ENCODE data around the gene WWC2. TPM values are rescaled to one million over a fixed set of nuclear protein-coding genes. Genes with fewer than 3 reads are reported as not detected.
"Not testable (repeated sequence)": the region's sequence is repeated elsewhere in the genome, so short reads cannot be mapped to it uniquely, and the experiment has no call there.

Gene WWC2
- total RNA-seq, 1 donor from 2014 or later, result 48.0 TPM

DNA sequence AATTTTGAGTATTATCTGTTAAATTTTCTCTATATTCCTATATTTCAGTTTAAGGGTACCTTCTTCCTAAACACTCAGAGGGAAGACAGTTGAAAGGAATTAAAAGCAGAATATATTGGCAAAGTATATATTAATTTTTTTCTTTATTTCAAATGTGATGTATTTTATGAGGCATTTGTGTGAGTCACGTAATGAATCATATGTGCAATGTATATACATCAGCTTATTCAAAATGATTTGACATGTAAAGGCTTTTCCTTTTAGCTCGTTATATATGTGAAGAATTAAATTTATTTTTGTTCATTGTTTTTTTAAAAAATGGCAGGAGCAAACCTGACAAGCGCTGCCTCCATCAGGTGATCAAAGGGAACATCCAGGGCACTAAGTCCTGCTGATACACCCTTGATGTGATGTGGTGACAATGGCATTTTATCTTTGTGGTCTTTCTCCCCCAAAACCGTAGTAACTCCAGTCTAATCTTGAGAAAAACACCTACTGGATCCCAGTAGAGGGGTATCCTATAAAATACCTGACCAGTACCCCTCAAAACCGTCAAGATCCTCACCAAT, 8.9 kb downstream of the WWC2 start:
- Mint-ChIP-seq H3K27me3 (ENCODE audit: low read depth) (no peaks in the 10 kb centered on the region), H3K36me3 (ENCODE audit: low read depth) (no peaks in the 10 kb centered on the region), H3K9me3 (ENCODE audit: low read depth) (peaks cover 3% of the 10 kb centered on the region), H3K27ac (ENCODE audit: unreplicated experiment) (peak overlapping the region; percentile 54), H3K4me3 (ENCODE audit: unreplicated experiment) (no peak overlapping the region), H3K4me1 (ENCODE audit: low read depth) (peaks cover 46% of the 10 kb centered on the region)
- DNase-seq (ENCODE audit: low spot score), result no peak
- TF ChIP-seq, protein P1, sequence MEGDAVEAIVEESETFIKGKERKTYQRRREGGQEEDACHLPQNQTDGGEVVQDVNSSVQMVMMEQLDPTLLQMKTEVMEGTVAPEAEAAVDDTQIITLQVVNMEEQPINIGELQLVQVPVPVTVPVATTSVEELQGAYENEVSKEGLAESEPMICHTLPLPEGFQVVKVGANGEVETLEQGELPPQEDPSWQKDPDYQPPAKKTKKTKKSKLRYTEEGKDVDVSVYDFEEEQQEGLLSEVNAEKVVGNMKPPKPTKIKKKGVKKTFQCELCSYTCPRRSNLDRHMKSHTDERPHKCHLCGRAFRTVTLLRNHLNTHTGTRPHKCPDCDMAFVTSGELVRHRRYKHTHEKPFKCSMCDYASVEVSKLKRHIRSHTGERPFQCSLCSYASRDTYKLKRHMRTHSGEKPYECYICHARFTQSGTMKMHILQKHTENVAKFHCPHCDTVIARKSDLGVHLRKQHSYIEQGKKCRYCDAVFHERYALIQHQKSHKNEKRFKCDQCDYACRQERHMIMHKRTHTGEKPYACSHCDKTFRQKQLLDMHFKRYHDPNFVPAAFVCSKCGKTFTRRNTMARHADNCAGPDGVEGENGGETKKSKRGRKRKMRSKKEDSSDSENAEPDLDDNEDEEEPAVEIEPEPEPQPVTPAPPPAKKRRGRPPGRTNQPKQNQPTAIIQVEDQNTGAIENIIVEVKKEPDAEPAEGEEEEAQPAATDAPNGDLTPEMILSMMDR (IDR thresholded peaks at IDR 0.05), result no peak

DNA sequence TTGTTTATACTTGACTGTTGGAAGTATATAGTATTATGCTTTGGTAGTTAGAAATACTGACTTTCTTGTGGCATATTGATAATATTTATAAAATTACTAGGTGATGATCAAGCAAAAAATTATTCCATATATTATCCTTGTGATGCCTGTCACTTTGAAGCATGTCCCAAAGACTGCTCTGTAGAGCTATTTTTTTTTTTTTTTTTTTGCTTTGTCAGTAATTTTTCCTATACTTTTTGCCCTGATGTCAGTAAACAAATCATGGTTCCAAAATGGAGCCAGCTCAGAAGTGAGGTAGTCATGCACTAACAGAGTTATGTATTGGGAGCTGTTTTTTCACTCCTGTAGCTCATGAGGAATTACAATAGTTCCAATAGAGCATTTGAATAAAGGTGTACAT, 11.2 kb downstream of the WWC2 start:
- H3K4me1 Mint-ChIP-seq (ENCODE audit: low read depth), result peaks cover 43% of the 10 kb centered on the region
- H3K36me3 Mint-ChIP-seq (ENCODE audit: low read depth), result no peaks in the 10 kb centered on the region
- H3K27ac Mint-ChIP-seq (ENCODE audit: unreplicated experiment), result no peak overlapping the region
- TF ChIP-seq, protein P1 (IDR thresholded peaks at IDR 0.05), result no peak
- H3K27me3 Mint-ChIP-seq (ENCODE audit: low read depth), result no peaks in the 10 kb centered on the region
- DNase-seq (ENCODE audit: low spot score), result no peak
- H3K9me3 Mint-ChIP-seq (ENCODE audit: low read depth), result peaks cover 3% of the 10 kb centered on the region
- H3K4me3 Mint-ChIP-seq (ENCODE audit: unreplicated experiment), result no peak overlapping the region

DNA sequence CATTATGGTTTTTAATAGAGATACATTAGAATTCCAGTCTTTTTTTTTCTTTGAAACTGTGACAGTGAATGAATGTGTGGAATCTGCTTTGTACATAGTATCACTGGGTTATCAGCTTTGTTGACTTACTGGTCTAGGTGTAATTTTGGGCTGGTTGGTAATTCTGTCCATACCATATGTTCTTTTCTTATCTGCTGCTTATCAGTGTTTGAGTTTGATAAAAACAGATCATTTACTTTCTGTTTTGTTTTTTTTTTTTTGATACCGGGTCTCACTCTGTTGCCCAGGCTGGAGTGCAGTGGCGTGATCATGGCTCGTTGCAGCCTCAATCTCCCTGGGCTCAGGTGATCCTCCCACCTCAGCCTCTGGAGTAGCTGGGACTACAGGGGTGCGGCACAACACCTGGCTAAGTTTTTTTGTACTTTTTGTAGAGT, 12.4 kb downstream of the WWC2 start:
- H3K36me3 Mint-ChIP-seq (ENCODE audit: low read depth), result no peaks in the 10 kb centered on the region
- TF ChIP-seq, protein P1 (IDR thresholded peaks at IDR 0.05), result no peak
- H3K4me3 Mint-ChIP-seq (ENCODE audit: unreplicated experiment), result no peak overlapping the region
- H3K27me3 Mint-ChIP-seq (ENCODE audit: low read depth), result no peaks in the 10 kb centered on the region
- H3K4me1 Mint-ChIP-seq (ENCODE audit: low read depth), result peaks cover 51% of the 10 kb centered on the region
- peak overlapping the region; percentile 80 for H3K27ac Mint-ChIP-seq (ENCODE audit: unreplicated experiment)
- no peak for DNase-seq (ENCODE audit: low spot score)
- H3K9me3 Mint-ChIP-seq (ENCODE audit: low read depth), result peaks cover 1% of the 10 kb centered on the region

DNA sequence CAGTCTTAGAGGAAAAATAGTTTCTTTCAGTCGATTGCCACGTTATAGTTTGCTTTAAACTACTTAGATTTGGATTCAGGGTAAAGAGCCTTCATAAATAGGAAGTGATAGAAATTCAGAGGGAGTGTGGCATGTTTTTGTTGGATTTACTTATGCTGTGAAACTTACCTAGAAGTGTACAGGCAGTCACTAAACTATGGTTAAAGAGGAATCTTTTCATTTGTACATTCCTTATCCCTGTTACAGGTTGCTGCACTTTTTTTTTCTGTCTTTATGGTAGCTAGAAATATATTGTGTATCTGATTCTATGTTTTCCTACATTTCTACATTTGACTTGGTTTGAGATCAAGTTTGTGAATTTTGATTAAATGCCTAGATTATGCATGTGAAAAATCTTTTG, 19.1 kb downstream of the WWC2 start:
- Mint-ChIP-seq H3K4me3 (ENCODE audit: unreplicated experiment) (peak overlapping the region; percentile 14), H3K27me3 (ENCODE audit: low read depth) (no peaks in the 10 kb centered on the region), H3K36me3 (ENCODE audit: low read depth) (no peaks in the 10 kb centered on the region), H3K9me3 (ENCODE audit: low read depth) (no peaks in the 10 kb centered on the region), H3K27ac (ENCODE audit: unreplicated experiment) (peak overlapping the region; percentile 82), H3K4me1 (ENCODE audit: low read depth) (peaks cover 44% of the 10 kb centered on the region)
- DNase-seq (ENCODE audit: low spot score), result no peak
- TF ChIP-seq, protein P1 (IDR thresholded peaks at IDR 0.05), result no peak

DNA sequence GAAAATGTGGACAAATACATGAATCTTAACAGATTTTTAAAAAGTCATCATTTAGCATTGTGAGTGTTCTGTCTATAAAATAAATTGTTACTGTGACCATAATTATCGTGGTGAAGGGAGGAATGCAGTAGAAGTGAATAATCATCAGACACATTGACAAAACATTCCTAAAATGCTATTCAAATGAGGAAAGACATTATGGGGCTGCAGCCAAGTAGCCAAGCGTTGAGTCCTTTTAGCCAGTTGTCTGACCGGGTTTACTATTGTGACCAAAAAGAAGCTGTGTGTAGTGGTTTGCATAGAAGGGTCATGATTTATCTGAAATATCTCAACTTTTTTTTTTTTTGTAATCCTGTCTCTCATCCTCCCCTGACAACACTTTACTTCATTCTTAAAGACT, 19.5 kb downstream of the WWC2 start:
- Mint-ChIP-seq H3K27ac (ENCODE audit: unreplicated experiment) (peak overlapping the region; percentile 82), H3K4me3 (ENCODE audit: unreplicated experiment) (peak overlapping the region; percentile 7), H3K36me3 (ENCODE audit: low read depth) (no peaks in the 10 kb centered on the region), H3K27me3 (ENCODE audit: low read depth) (no peaks in the 10 kb centered on the region), H3K4me1 (ENCODE audit: low read depth) (peaks cover 44% of the 10 kb centered on the region), H3K9me3 (ENCODE audit: low read depth) (no peaks in the 10 kb centered on the region)
- TF ChIP-seq, protein P1 (IDR thresholded peaks at IDR 0.05), result no peak
- no peak for DNase-seq (ENCODE audit: low spot score)

DNA sequence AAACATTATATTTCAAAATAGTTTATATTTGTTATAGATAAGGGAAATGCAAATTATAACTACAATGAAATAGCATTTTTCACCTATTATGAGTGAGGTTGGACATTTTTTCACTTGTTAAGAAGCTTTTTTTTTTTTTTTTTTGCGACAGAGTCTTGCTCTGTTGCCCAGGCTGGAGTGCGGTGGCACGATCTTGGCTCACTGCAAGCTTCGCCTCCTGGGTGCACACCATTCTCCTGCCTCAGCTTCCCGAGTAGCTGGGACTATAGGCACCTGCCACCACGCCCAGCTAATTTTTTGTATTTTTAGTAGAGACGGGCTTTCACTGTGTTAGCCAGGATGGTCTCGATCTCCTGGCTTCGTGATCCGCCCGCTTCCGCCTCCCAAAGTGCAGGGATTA, 22.6 kb downstream of the WWC2 start:
- not testable (repeated sequence) for H3K4me3 Mint-ChIP-seq (ENCODE audit: unreplicated experiment); H3K36me3 Mint-ChIP-seq (ENCODE audit: low read depth); H3K27me3 Mint-ChIP-seq (ENCODE audit: low read depth); H3K27ac Mint-ChIP-seq (ENCODE audit: unreplicated experiment); H3K9me3 Mint-ChIP-seq (ENCODE audit: low read depth); DNase-seq (ENCODE audit: low spot score)
- H3K4me1 Mint-ChIP-seq (ENCODE audit: low read depth), result peaks cover 52% of the 10 kb centered on the region
